HepG2 (cell line): ENCODE measurements around the gene NDUFB10. TPM values are rescaled to one million over a fixed set of nuclear protein-coding genes. Genes with fewer than 3 reads are reported as not detected.
A peak's percentile ranks its signal among the peaks of the same experiment; 100 is the strongest.

Source experiments
- ARID4A ChIP-seq: sonication (generic); formaldehyde crosslinking; IDR thresholded peaks from 2 replicates; pipeline ENCODE4 v1.5.0; 2020; ENCODE audit warnings: mild to moderate bottlenecking, missing genetic modification reagents, borderline replicate concordance
- CREB3 ChIP-seq: sonication (generic); formaldehyde crosslinking; IDR thresholded peaks from 2 replicates; pipeline ENCODE4 v1.5.0; 2020; ENCODE audit warnings: missing genetic modification reagents
- DR1 ChIP-seq: sonication (generic); formaldehyde crosslinking; IDR thresholded peaks from 2 replicates; pipeline ENCODE4 v1.8.0; 2021; ENCODE audit warnings: mild to moderate bottlenecking, missing genetic modification reagents, inconsistent platforms
- ERF ChIP-seq: IDR thresholded peaks from 2 replicates; pipeline ENCODE4 v1.6.1; 2018; ENCODE audit warnings: missing biosample characterization, missing genetic modification reagents
- EZH2 ChIP-seq: conservative IDR thresholded peaks from 2 replicates; pipeline ENCODE4 v1.6.1; 2012; ENCODE audit warnings: mild to moderate bottlenecking, low read depth, low read length, moderate library complexity
- GZF1 ChIP-seq: sonication (generic); formaldehyde crosslinking; IDR thresholded peaks from 2 replicates; pipeline ENCODE4 v1.5.1; 2020; ENCODE audit warnings: mild to moderate bottlenecking, missing genetic modification reagents
- HHEX ChIP-seq: IDR thresholded peaks from 2 replicates; pipeline ENCODE4 v1.6.1; 2016; ENCODE audit warnings: control low read depth
- IRX3 ChIP-seq: sonication (generic); formaldehyde crosslinking; IDR thresholded peaks from 2 replicates; pipeline ENCODE4 v1.8.1; 2023; ENCODE audit warnings: mild to moderate bottlenecking, low read depth, missing genetic modification reagents, borderline replicate concordance
- JUN ChIP-seq: sonication (generic); formaldehyde crosslinking; IDR thresholded peaks from 2 replicates; pipeline ENCODE4 v1.4.0; 2020; ENCODE audit warnings: mild to moderate bottlenecking, missing genetic modification reagents
- KDM5A ChIP-seq: fragments of 200-600 bp; sonication (generic); IDR thresholded peaks from 2 replicates; pipeline ENCODE4 v1.7.0; 2018; ENCODE audit warnings: antibody characterized with exemption, mild to moderate bottlenecking, low read length, borderline replicate concordance
- MTA1 ChIP-seq: sonication (generic); formaldehyde crosslinking; IDR thresholded peaks from 2 replicates; pipeline ENCODE4 v1.4.0; 2020; ENCODE audit warnings: missing genetic modification reagents, mild to moderate bottlenecking, borderline replicate concordance
- NFE2 ChIP-seq: sonication (generic); formaldehyde crosslinking; IDR thresholded peaks from 2 replicates; pipeline ENCODE4 v1.4.0; 2020; ENCODE audit warnings: missing genetic modification reagents
- NFKB2 ChIP-seq: sonication (generic); formaldehyde crosslinking; IDR thresholded peaks from 2 replicates; pipeline ENCODE4 v1.4.0; 2020; ENCODE audit warnings: missing genetic modification reagents, borderline replicate concordance
- SATB2 ChIP-seq: sonication (generic); formaldehyde crosslinking; IDR thresholded peaks from 2 replicates; pipeline ENCODE4 v1.5.0; 2020; ENCODE audit warnings: missing genetic modification reagents
- SP5 ChIP-seq: IDR thresholded peaks from 2 replicates; pipeline ENCODE4 v1.6.1; 2016; ENCODE audit warnings: low read depth, borderline replicate concordance
- STAT6 ChIP-seq: sonication (generic); formaldehyde crosslinking; IDR thresholded peaks from 2 replicates; pipeline ENCODE4 v1.4.0; 2020; ENCODE audit warnings: missing genetic modification reagents, mild to moderate bottlenecking, borderline replicate concordance
- XRCC5 ChIP-seq: fragments of 200-400 bp; formaldehyde crosslinking; optimal IDR thresholded peaks from 2 replicates; pipeline ENCODE3; 2017; ENCODE audit warnings: mild to moderate bottlenecking, low read length
- ZBTB38 ChIP-seq: sonication (generic); formaldehyde crosslinking; IDR thresholded peaks from 2 replicates; pipeline ENCODE4 v1.5.1; 2020; ENCODE audit warnings: mild to moderate bottlenecking, missing genetic modification reagents
- ZC3H13 ChIP-seq: sonication (generic); formaldehyde crosslinking; IDR thresholded peaks from 2 replicates; pipeline ENCODE4 v1.8.1; 2023; ENCODE audit warnings: mild to moderate bottlenecking, missing genetic modification reagents, moderate library complexity
- ZNF124 ChIP-seq: sonication (generic); formaldehyde crosslinking; IDR thresholded peaks from 2 replicates; pipeline ENCODE4 v1.4.0; 2020; ENCODE audit warnings: missing genetic modification reagents
- ZNF414 ChIP-seq: sonication (generic); formaldehyde crosslinking; IDR thresholded peaks from 2 replicates; pipeline ENCODE4 v1.5.0; 2020; ENCODE audit warnings: missing genetic modification reagents
- ZNF549 ChIP-seq: sonication (generic); formaldehyde crosslinking; IDR thresholded peaks from 2 replicates; pipeline ENCODE4 v1.5.0; 2020; ENCODE audit warnings: missing genetic modification reagents
- polyA plus RNA-seq, 8 experiments: library from polyadenylated mRNA; depleted of rRNA in 3 of 8; stranded (reverse) in 7 of 8; unstranded in 1 of 8; fragments of >200 nt; fragmentation: Illumina TruSeq in 4 of 8; extraction: Trizol in 4 of 8; gene quantifications; 2 replicates each; pipeline versions ENCODE4 v1.2.1 to v1.2.3, GENCODE V29; 2011 to 2016; ENCODE audit warnings: low read depth in 4 of 8, missing spikeins in 1 of 8, mixed read lengths in 1 of 8; ENCODE audit not compliant: insufficient read depth in 1 of 8
- total RNA-seq, 5 experiments: library from RNA; depleted of rRNA; stranded (reverse); fragments of >200 nt; fragmentation: Illumina TruSeq; extraction: Trizol; gene quantifications; 2 replicates each; pipeline ENCODE4 v1.2.3, GENCODE V29; 2016; ENCODE audit warnings: low read depth in 1 of 5

Gene NDUFB10
- total and polyA plus RNA-seq, 2 of the 13 experiments (the other 11 are each of a cell fraction or from before 2014, with no cell fraction given) = 68.6 to 157 TPM

GRCh38 chr16:1984347-1985225, 25.2 kb downstream of the NDUFB10 start (continued):
- TF ChIP-seq CREB3 (CRISPR knock-in tag) = no peak
- TF ChIP-seq NFKB2 (CRISPR knock-in tag) = no peak
- no peak for TF ChIP-seq SATB2
- no peak; the same call in 1 of the 2 replicates for TF ChIP-seq KDM5A
- 0 out of 2 replicates have a peak, but pooled peaks have one; percentile 7 for TF ChIP-seq ERF
- TF ChIP-seq JUN (CRISPR knock-in tag) = peak; percentile 38; the same call in 1 of the 2 replicates
- TF ChIP-seq STAT6 (CRISPR knock-in tag) = no peak
- no peak for TF ChIP-seq DR1 (CRISPR knock-in tag)
- no peak for TF ChIP-seq ZNF414
- no peak; the same call in 1 of the 2 replicates for TF ChIP-seq SP5 (CRISPR knock-in tag)
- no peak for TF ChIP-seq ZC3H13 (CRISPR knock-in tag)
- no peak for TF ChIP-seq EZH2
- TF ChIP-seq ZNF549 (CRISPR knock-in tag) = no peak
- no peak for TF ChIP-seq ZBTB38 (CRISPR knock-in tag)
- TF ChIP-seq GZF1 = no peak
- no peak for TF ChIP-seq NFE2 (CRISPR knock-in tag)
- TF ChIP-seq XRCC5 = no peak
- TF ChIP-seq IRX3 (CRISPR knock-in tag) = no peak
- no peak for TF ChIP-seq HHEX (CRISPR knock-in tag)
- TF ChIP-seq ZNF124 = no peak
- TF ChIP-seq ARID4A (CRISPR knock-in tag) = no peak
- TF ChIP-seq MTA1 (CRISPR knock-in tag) = peak; percentile 70; the same call in 1 of the 2 replicates
